ENCODE data around the gene FTO.
A peak's percentile ranks its signal among the peaks of the same experiment; 100 is the strongest.

Gene FTO

DNA sequence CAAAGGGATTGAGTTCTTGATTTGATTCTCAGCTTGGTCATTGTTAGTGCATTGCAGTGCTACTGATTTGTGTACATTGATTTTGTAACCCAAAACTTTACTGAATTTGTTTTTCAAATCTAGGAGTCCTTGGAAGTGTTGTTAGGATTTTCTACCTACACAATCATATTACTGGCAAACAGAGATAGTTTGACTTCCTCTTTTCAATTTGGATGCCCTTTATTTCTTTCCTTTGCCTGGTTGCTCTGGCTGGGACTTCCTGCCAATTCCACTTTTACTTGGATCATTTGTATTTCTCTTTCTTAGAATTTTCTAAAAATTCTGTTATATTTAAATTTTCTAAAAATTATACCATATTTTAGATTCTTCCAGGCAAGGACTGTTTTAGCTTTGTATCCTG, 151.1 kb downstream of the FTO start:
- no peak for DNase-seq (ENCODE audit: low read depth, low spot score)
- no peaks in the 10 kb centered on the region for H3K9me3 ChIP-seq (ENCODE audit: control insufficient read depth, insufficient read depth, low read length)
- no peaks in the 10 kb centered on the region for H3K27me3 ChIP-seq (ENCODE audit: control insufficient read depth, insufficient read depth, low read length)
- H3K27ac ChIP-seq (ENCODE audit: low read length) = no peak overlapping the region
- no peak overlapping the region for H3K4me3 ChIP-seq (ENCODE audit: low read length)
- no peaks in the 10 kb centered on the region for H3K36me3 ChIP-seq (ENCODE audit: control insufficient read depth, insufficient read depth, low read length)
- H3K4me1 ChIP-seq (ENCODE audit: control insufficient read depth, insufficient read depth, low read length) = no peaks in the 10 kb centered on the region

GRCh38 chr16:53855511-53855910, 151.6 kb downstream of the FTO start:
- Histone ChIP-seq H3K27ac (ENCODE audit: low read length) (no peak overlapping the region), H3K27me3 (ENCODE audit: control insufficient read depth, insufficient read depth, low read length) (no peaks in the 10 kb centered on the region), H3K36me3 (ENCODE audit: control insufficient read depth, insufficient read depth, low read length) (no peaks in the 10 kb centered on the region), H3K9me3 (ENCODE audit: control insufficient read depth, insufficient read depth, low read length) (no peaks in the 10 kb centered on the region), H3K4me3 (ENCODE audit: low read length) (no peak overlapping the region), H3K4me1 (ENCODE audit: control insufficient read depth, insufficient read depth, low read length) (no peaks in the 10 kb centered on the region)
- no peak for DNase-seq (ENCODE audit: low read depth, low spot score)
- no CpG with 5 or more reads among the region's 1 CpG for WGBS (ENCODE audit: insufficient coverage, insufficient read length)

GRCh38 chr16:53859995-53860540, 156.1 kb downstream of the FTO start:
- Histone ChIP-seq H3K9me3 (ENCODE audit: control insufficient read depth, insufficient read depth, low read length) (no peaks in the 10 kb centered on the region), H3K27me3 (ENCODE audit: control insufficient read depth, insufficient read depth, low read length) (no peaks in the 10 kb centered on the region), H3K36me3 (ENCODE audit: control insufficient read depth, insufficient read depth, low read length) (no peaks in the 10 kb centered on the region), H3K27ac (ENCODE audit: low read length) (no peak overlapping the region), H3K4me1 (ENCODE audit: control insufficient read depth, insufficient read depth, low read length) (no peaks in the 10 kb centered on the region), H3K4me3 (ENCODE audit: low read length) (no peak overlapping the region)
- no CpG with 5 or more reads among the region's 2 CpGs for WGBS (ENCODE audit: insufficient coverage, insufficient read length)
- no peak for DNase-seq (ENCODE audit: low read depth, low spot score)

DNA sequence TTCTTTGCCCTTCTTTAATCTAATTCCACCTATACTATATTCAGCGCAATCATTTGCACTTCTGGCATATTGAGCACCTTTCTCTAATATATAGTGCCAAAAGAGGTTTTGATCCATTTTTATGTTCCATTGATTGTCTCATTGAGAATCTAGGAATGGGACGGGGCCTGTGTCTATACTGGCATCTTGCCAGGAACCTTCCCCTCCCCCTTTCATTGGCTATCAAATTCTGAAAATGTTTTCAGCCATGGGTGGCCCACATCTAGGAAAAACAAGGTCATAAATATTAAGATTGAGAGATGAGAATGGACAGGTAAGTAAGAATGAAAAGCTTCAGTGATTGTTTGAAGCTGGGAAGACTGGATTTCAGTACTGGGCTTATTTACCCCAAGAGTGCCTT, 159.9 kb downstream of the FTO start:
- no peaks in the 10 kb centered on the region for H3K27me3 ChIP-seq (ENCODE audit: control insufficient read depth, insufficient read depth, low read length)
- WGBS (ENCODE audit: insufficient coverage, insufficient read length) = no CpG with 5 or more reads among the region's 2 CpGs
- no peaks in the 10 kb centered on the region for H3K4me1 ChIP-seq (ENCODE audit: control insufficient read depth, insufficient read depth, low read length)
- H3K9me3 ChIP-seq (ENCODE audit: control insufficient read depth, insufficient read depth, low read length) = no peaks in the 10 kb centered on the region
- no peak overlapping the region for H3K4me3 ChIP-seq (ENCODE audit: low read length)
- DNase-seq (ENCODE audit: low read depth, low spot score) = no peak
- H3K36me3 ChIP-seq (ENCODE audit: control insufficient read depth, insufficient read depth, low read length) = no peaks in the 10 kb centered on the region
- no peak overlapping the region for H3K27ac ChIP-seq (ENCODE audit: low read length)

DNA sequence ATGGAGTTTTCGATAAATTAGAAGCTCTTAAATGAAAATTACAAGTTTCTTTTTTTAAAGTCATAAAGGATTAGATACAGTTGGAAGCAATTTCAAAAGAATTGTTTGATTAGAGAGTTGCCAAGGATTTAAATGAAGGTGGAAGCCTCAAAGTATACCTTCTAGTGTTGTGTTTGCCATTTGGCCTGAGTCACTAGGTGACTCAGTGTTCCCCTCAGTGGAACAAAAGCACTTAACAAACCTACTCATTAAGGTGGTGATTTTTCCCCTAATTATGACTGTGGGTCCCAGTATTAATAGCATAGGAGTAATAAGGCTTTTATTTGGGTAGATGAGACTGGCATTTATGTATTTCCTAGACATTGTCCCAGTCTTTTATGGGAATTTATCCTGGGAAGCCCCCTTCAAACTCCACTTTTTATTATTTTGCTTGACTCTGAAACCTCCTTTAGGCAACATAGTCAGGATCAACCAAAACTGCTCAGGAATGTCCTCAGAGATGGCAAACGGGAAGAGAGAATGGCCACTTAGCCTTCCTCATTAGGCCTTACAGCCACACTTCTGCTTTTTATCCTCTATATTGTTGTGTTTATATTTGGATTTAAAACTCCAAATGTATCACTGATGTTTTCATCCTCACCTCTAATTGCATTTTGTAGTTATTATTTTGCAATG, 161.0 kb downstream of the FTO start:
- no peaks in the 10 kb centered on the region for H3K36me3 ChIP-seq (ENCODE audit: control insufficient read depth, insufficient read depth, low read length)
- DNase-seq (ENCODE audit: low read depth, low spot score) = no peak
- no peaks in the 10 kb centered on the region for H3K4me1 ChIP-seq (ENCODE audit: control insufficient read depth, insufficient read depth, low read length)
- WGBS (ENCODE audit: insufficient coverage, insufficient read length) = no CpG with 5 or more reads among the region's 2 CpGs
- no peak overlapping the region for H3K27ac ChIP-seq (ENCODE audit: low read length)
- H3K27me3 ChIP-seq (ENCODE audit: control insufficient read depth, insufficient read depth, low read length) = no peaks in the 10 kb centered on the region
- H3K4me3 ChIP-seq (ENCODE audit: low read length) = no peak overlapping the region
- H3K9me3 ChIP-seq (ENCODE audit: control insufficient read depth, insufficient read depth, low read length) = no peaks in the 10 kb centered on the region

DNA sequence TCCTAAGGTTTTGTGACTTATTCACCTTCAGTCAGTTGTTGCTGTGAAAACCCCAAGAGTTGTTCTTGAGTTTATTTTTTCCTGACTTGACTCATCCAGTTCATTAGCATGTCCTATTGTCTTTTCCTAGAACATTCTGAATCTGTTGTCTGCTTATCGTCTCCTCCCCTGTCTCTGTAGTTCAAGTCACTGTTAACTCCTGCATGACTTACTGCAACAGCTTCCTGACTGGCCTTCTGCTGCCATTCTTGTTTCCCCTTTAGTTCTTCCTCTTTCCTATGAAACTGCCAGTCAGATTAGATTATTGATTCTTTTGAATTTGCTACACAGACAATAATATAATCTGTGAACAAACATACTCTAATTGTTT, 161.5 kb downstream of the FTO start:
- no peaks in the 10 kb centered on the region for H3K36me3 ChIP-seq (ENCODE audit: control insufficient read depth, insufficient read depth, low read length)
- no CpG with 5 or more reads among the region's 1 CpG for WGBS (ENCODE audit: insufficient coverage, insufficient read length)
- no peak overlapping the region for H3K27ac ChIP-seq (ENCODE audit: low read length)
- H3K4me3 ChIP-seq (ENCODE audit: low read length) = no peak overlapping the region
- peak; percentile 4 for DNase-seq (ENCODE audit: low read depth, low spot score)
- no peaks in the 10 kb centered on the region for H3K4me1 ChIP-seq (ENCODE audit: control insufficient read depth, insufficient read depth, low read length)
- H3K9me3 ChIP-seq (ENCODE audit: control insufficient read depth, insufficient read depth, low read length) = no peaks in the 10 kb centered on the region
- no peaks in the 10 kb centered on the region for H3K27me3 ChIP-seq (ENCODE audit: control insufficient read depth, insufficient read depth, low read length)

DNA sequence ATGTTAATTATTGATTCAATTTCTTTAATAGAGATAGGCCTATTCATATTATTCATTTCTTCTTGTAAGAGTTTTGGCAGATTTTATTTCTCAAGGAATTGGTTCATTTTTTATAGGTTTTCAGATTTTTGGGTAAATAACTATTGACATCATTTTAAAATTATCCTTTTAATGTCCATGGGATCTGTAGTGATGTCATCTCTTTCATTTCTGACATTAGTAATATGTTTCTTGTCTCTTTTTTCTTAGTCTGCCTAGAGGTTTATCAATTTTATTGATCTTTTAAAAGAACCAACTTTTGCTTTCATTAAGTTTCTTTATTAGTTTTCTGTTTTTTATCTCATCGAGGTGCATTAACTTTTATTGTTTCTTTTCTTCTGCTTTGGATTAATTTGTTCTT, 162.6 kb downstream of the FTO start:
- Histone ChIP-seq H3K9me3 (ENCODE audit: control insufficient read depth, insufficient read depth, low read length) (no peaks in the 10 kb centered on the region), H3K4me1 (ENCODE audit: control insufficient read depth, insufficient read depth, low read length) (no peaks in the 10 kb centered on the region), H3K36me3 (ENCODE audit: control insufficient read depth, insufficient read depth, low read length) (no peaks in the 10 kb centered on the region), H3K27ac (ENCODE audit: low read length) (no peak overlapping the region), H3K27me3 (ENCODE audit: control insufficient read depth, insufficient read depth, low read length) (no peaks in the 10 kb centered on the region), H3K4me3 (ENCODE audit: low read length) (no peak overlapping the region)
- no CpG with 5 or more reads among the region's 1 CpG for WGBS (ENCODE audit: insufficient coverage, insufficient read length)
- no peak for DNase-seq (ENCODE audit: low read depth, low spot score)

DNA sequence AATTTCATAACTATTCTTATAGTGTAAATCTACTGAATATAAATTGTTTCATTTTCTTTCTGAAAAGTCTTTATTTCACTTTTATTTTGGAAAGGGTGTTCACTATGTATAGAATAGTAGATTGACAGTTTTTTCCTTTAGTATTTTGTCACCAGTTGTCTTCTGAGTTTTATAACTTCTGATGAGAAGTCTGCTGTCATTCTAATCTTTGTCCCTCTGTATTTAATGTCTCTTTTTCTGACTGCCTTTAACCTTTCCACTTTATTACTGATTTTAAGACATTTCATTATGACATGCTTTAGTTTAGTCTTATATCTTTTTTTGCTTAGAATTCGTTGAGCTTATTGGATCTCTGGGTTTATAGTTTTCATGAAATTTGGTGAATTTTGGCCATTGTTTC, 166.9 kb downstream of the FTO start:
- H3K4me1 ChIP-seq (ENCODE audit: control insufficient read depth, insufficient read depth, low read length) = no peaks in the 10 kb centered on the region
- no peaks in the 10 kb centered on the region for H3K36me3 ChIP-seq (ENCODE audit: control insufficient read depth, insufficient read depth, low read length)
- no peaks in the 10 kb centered on the region for H3K9me3 ChIP-seq (ENCODE audit: control insufficient read depth, insufficient read depth, low read length)
- no peak for DNase-seq (ENCODE audit: low read depth, low spot score)
- WGBS (ENCODE audit: insufficient coverage, insufficient read length) = no CpG with 5 or more reads among the region's 1 CpG
- H3K27ac ChIP-seq (ENCODE audit: low read length) = no peak overlapping the region
- no peaks in the 10 kb centered on the region for H3K27me3 ChIP-seq (ENCODE audit: control insufficient read depth, insufficient read depth, low read length)
- H3K4me3 ChIP-seq (ENCODE audit: low read length) = no peak overlapping the region

GRCh38 chr16:53872248-53873221, 168.6 kb downstream of the FTO start:
- H3K27me3 ChIP-seq (ENCODE audit: control insufficient read depth, insufficient read depth, low read length) = no peaks in the 10 kb centered on the region
- no peaks in the 10 kb centered on the region for H3K9me3 ChIP-seq (ENCODE audit: control insufficient read depth, insufficient read depth, low read length)
- H3K27ac ChIP-seq (ENCODE audit: low read length) = no peak overlapping the region
- no peaks in the 10 kb centered on the region for H3K4me1 ChIP-seq (ENCODE audit: control insufficient read depth, insufficient read depth, low read length)
- H3K36me3 ChIP-seq (ENCODE audit: control insufficient read depth, insufficient read depth, low read length) = no peaks in the 10 kb centered on the region
- no peak for DNase-seq (ENCODE audit: low read depth, low spot score)
- no CpG with 5 or more reads among the region's 1 CpG for WGBS (ENCODE audit: insufficient coverage, insufficient read length)
- no peak overlapping the region for H3K4me3 ChIP-seq (ENCODE audit: low read length)

GRCh38 chr16:53876811-53877210, 172.9 kb downstream of the FTO start:
- H3K4me3 ChIP-seq (ENCODE audit: low read length) = no peak overlapping the region
- no peaks in the 10 kb centered on the region for H3K4me1 ChIP-seq (ENCODE audit: control insufficient read depth, insufficient read depth, low read length)
- DNase-seq (ENCODE audit: low read depth, low spot score) = no peak
- H3K27me3 ChIP-seq (ENCODE audit: control insufficient read depth, insufficient read depth, low read length) = no peaks in the 10 kb centered on the region
- no peaks in the 10 kb centered on the region for H3K9me3 ChIP-seq (ENCODE audit: control insufficient read depth, insufficient read depth, low read length)
- no peaks in the 10 kb centered on the region for H3K36me3 ChIP-seq (ENCODE audit: control insufficient read depth, insufficient read depth, low read length)
- no peak overlapping the region for H3K27ac ChIP-seq (ENCODE audit: low read length)
- WGBS (ENCODE audit: insufficient coverage, insufficient read length) = no CpG with 5 or more reads among the region's 5 CpGs

Measured in iPS DF 6.9 (cell line).